GM04504 (cell line): ENCODE results near the gene PPP1R12C.
"Not testable (repeated sequence)": the region's sequence is repeated elsewhere in the genome, so short reads cannot be mapped to it uniquely, and the experiment has no call there.

Experiments used
- DNase-seq: peaks from one replicate; pipeline ENCODE4 v3.0.0-alpha.2; 2012; ENCODE audit warnings: low read depth

PPP1R12C gene

DNA sequence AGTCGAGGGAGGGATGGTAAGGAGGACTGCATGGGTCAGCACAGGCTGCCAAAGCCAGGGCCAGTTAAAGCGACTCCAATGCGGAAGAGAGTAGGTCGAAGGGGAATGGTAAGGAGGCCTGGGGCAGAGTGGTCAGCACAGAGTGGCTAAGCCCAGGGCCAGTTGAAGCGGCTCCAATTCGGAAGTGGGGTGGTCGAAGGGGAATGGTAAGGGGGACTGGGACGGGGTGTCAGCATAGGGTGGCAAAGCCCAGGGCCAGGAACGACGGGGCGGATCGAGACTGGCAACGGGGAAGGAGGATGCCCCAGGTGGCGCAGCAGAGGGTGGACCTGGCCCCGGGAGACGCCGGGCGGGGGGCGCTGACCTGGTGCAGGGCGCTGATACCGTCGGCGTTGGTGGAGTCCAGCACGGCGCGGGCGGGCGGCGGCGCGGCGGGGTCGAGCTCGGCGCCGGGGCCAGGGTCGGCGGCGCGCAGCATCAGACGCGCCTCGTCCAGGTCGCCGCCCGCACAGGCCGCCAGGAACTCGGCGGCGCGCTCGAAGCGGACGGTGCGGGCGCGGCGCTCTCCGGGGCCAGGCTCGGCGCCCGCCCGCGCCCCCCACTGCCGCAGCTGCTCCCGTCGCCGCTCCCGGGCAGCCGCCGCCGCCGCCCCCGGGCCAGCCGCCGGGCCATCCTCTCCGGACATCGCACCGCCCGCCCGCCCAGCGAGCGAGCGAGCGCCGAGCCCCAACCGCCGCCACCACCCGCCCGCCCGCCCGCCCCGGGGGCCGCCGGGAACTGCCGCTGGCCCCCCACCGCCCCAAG is at the start of gene PPP1R12C:
Gene PPP1R12C, minus strand, starts transcription at position 779 of the 804 bp plus-strand sequence. Its CDS starts 94 bp downstream, at position 685.
- no peak for DNase-seq

DNA sequence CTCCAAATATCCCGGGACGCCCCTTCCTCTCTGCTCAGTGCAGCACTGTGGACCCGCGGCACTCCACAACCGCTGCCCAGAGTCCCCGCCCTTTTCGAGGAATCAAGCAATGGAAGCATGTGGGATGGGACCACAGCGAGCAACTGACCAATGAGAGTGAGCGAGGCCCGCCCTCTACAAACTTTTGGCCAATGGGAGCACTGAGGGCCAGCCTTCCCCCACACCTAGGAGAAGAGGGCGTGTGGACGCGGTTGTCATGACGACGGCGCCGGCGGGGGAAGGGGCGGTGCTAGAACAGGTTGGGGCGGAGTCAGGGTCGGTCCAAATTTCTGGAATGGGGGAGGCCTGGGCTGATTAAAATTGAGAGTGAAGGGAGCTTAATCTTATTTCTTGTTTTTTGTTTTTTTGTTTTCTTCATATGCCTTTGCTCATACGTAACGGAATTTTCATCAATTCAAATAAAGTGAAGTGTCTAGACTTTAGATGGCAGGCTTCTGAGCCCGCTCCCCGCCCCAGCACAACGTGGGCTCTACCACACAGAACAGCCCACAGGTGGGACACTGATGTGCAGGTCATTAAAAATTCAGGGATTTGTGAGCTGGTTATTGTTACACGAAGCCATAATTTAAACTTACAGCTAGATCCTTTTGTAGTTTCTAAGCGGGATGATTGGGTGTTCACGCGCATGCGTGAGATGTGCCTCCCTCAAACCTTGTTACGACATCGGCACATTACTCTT is 49.3 kb upstream of the PPP1R12C start, which contains the start of gene DNAAF3:
Gene DNAAF3, minus strand, starts transcription at position 84 of the 739 bp plus-strand sequence. CDS start 200 bp downstream, outside the sequence.
- peak; percentile 97 for DNase-seq

DNA sequence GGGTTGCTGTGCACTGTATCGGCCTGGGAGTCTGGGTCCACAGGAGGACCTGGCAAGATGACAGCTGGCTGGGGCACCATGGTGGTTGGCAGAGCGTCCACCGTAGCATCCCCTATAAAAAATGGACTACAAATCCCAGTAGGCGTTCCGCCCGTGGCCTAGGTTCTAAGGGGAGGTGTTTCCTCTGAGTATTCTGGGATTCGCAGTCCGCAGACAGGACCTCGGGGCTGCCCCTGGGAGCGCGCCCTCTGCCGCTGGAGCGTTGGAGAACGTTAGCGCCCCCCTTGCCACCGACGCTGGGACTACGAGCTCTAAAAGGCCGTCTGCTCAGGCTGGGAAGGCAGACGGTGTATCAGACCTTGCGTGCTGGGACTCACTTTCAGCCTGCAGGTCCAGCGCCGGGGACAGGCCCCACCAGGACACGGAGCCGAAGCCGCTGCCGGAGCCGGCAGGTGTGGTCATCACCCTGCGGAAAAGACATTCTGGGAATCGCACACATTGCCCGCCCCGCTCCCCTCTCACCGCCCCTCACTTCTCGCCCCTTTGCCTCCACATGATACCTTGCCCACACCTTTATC is 48.6 kb upstream of the PPP1R12C start:
- peak; percentile 45 for DNase-seq

DNA sequence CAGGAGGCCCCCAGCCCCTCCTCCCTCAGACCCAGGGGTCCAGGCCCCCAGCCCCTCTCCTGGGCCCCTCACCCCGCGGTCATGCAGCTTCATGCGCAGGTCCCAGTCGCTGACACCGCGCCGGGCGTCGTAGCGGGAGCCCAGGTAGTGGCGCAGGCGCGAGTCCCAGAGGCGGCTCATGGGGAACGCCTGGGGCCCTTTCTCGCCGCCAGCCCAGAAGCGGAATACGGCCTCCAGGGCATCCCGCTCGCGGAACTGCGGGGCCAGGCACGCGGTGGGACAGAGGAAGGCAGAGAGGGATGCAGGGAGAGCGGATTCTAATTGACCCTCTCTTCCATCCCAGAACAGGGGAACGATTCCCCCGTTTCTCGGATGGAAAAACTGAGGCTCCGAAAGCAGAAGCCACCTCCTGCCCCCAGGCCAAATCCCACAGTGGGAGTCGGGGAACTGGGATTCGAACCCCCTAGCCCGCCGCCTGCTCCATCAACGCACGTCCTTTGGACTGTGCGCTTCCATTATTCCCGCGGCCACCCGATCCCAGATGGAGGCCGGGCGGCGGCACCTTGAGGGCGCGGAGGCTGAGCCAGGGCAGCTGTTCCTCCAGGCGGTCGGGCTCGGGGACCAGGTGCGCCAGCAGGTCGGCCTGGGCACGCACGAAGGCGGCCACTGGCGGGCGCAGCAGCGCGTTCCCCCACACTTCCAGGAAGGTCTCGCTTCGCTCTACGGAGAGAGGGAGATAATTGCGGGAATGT is 44.3 kb upstream of the PPP1R12C start:
- DNase-seq, result no peak

DNA sequence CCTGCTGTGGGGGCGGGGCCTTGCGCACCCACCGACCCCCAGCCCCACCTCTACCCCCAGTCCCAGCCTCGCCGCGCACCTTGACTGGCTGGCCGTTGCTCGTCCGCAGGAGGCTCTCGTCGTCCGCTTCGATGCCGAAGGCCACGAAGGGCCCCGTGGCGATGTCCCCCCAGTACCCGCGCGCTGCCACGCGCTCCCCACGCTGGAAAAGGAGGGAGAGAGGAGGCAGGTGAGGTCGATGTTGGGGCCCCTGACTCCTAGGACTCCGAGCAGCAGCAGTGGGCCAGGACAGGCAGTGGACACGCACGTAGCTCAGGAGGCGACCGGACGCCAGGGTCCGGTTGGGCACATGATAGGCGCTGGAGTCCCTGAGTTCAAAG is 43.5 kb upstream of the PPP1R12C start:
- no peak for DNase-seq

DNA sequence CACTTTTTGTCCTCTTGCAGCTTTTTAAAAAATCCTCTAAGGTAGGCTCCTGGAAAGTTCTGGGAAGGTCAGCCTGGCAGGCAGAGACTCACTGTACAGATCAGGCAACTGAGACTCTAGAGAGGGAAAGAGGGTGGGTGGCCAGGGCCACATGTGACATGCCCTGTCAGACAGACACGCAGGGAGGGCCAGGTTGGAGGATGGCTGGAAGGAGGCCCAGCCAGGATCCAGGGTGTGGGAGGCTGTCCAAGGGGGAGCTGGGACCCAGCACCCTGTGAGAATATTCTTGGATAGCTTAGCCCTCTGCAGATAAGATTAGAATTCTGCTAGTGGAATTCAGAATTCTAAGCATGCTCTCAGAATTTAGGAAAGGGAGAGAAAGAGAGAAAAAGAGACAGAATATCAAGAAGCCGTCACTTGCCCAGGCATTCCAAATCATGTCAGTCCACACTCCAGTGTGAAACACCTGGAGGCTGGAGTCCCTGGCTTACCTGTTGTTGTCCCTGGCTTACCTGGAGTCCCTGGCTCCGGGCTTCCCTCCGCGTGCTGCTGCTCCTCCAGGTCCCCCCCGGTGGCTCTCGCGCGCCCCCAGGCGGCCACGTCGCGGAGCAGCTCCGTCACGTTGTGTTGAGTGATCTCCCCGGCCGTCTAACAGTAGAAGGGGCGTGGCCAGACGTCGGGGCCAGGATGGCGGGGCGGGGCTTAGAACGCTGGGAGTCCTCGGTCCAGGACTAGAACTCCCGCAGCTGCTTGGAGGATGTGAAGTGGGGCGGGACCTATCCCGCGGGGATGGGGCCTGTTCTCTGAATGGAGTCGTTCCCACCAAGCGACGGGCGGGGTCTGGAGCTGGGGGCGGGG is 42.9 kb upstream of the PPP1R12C start:
- peak; percentile 53 for DNase-seq

DNA sequence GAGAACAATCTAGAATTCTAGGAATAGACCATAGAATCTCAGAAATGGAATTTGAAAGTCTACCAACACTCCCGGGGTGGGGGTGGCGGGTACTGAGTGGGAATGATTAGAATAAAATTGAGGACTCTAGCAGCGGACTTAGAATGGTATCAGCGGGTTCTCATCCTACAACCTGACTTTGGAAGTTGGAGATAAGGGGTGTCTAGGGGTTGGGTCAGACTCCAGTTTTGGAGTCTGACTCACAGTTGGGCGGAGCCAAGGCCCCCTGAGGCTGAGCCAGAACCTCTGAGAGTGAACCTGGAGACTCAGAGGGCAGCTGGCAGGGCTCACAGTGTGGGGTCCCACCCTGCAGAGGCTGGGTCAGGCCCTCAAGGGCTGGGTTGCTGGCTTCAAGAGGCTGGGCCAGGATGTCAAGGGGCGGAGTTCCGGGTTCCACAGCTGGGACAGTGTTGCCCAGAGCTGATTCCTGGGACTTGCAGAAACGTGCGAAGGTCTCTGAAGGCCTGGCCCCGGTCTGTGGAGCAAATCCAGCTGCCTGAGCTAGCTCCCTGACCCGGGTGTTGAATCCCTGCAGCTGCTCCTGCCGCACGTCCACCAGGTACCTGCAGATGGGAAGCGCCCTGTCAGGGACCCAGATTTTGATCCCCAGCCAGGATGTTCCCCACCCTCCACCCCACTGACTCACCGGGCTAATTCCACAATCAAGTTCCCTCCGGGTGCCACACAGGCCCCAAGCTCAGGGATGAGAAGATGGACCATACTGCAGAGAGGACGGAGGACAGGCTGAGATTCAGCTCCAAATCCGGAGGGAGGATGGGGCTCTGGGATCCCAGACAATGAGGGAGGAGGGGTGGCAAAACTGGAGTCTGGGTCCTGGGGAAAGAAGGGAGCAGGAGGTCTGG is 41.7 kb upstream of the PPP1R12C start:
- DNase-seq, result no peak

DNA sequence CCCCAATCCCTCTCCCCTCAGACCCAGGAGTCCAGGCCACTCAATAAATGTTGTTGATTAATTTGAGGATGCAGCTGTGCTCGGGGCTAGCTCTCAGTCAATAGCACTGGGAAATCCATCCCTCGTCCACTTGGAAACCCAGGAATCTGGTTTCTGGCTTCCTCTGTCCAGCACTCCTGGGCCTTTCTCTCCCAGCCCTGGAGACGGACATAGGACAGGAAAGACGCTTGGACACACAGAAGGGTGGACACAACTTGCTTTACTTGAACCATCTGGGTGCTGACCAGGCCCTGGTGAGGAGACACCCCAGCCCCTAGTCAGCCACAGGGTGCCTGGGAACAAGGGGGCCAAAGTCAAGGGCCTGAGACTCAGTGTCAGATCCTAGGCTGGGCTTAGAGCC is 41.0 kb upstream of the PPP1R12C start:
- no peak for DNase-seq

DNA sequence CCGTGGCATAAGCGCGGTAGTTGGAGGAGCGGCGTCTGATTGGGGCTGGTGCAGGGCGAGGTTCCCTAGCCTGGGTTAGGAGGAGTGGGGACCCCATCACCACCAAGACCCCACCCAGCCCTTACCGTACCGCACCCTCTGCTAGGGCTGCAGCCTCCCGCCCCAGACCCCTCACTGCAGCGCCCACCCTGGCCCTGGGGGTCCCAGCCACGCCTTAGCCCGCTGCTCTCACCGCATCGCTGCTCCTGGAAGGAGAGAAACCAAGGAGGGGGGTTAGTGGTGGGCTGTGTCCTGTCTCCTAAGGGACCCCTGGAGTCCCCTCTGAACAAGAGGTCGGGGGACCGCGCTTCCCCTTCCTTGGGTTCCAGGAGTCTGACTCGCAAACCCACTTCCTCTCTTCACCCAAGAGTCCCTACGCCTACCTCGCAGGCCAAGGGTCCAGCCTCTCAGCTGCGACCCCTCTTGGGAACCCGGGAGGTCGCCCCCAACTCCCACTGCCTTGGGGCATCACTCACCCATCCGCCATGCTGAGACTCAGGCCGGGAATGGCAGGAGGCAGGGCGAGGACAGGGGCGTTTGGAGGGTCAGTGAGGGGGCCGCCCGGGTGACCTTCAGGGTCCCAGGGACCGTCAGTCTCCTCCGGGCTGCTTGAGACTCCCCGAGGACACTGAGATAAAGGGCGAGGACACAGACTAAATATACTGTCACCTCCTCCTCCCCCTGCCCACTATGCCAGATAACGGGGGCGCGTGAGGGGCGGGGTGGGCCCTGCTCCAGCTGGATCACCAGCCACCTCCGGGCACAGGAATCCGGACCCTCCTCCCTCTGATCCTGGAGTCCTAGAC is 39.8 kb upstream of the PPP1R12C start, which contains the start of gene TNNI3:
Gene TNNI3, minus strand, starts transcription at position 669 of the 845 bp plus-strand sequence. Its CDS starts 143 bp downstream, at position 526.
- DNase-seq, result no peak

DNA sequence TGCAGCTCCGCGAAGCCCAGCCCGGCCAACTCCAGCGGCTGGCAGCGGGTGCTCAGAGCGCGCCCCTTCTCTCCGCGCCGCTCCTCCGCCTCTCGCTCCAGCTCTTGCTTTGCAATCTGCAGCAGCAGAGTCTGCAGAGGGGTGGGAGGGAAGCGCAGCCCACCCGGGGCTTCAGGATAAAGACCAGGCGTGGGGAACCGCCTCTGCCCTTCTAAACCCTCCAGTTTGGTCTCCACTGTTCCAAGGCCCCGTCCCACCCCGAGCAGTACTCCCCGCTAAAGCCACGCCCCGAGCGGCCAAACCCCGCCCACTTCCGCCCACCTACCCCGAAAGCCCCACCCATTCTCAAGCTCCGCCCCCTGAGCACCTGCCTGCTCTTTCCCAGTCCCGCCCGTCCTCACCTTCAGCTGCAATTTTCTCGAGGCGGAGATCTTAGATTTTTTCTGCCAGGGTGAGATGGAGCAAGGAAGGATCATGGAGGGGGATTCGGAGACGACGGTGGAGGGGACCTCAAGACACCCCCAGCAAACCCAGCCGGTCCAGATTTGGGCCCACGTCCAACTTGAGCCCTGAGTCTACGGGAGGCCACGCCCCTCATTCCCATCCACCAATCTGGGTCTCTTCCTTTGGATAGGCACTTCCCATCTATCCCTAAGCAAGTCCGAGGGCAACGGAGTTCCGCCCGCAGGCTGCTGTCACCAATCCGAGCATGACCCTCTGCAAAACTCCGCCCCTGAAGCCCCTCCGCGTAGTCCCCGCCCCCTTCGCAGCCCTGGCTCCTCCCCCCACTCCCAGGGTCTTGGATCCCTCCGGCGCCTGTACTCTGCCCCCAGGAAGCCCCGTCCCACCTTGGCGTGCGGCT is 39.0 kb upstream of the PPP1R12C start:
- peak; percentile 14 for DNase-seq

DNA sequence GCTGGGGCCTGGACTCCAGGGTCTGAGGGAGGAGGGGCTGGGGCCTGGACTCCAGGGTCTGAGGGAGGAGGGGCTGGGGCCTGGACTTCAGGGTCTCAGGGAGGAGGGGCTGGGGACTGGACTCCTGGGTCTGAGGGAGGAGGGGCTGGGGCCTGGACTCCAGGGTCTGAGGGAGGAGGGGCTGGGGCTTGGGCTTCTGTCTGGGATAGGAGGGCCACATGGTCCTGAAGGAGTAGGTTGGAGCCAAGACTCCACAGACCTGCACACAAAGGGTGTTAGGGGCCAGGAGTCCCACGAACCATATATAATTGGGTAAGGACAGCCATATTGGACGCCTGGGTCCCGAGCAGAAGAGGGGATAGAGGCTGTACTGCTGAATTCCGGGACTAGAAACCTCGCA is 38.3 kb upstream of the PPP1R12C start:
- DNase-seq, result not testable (repeated sequence)

DNA sequence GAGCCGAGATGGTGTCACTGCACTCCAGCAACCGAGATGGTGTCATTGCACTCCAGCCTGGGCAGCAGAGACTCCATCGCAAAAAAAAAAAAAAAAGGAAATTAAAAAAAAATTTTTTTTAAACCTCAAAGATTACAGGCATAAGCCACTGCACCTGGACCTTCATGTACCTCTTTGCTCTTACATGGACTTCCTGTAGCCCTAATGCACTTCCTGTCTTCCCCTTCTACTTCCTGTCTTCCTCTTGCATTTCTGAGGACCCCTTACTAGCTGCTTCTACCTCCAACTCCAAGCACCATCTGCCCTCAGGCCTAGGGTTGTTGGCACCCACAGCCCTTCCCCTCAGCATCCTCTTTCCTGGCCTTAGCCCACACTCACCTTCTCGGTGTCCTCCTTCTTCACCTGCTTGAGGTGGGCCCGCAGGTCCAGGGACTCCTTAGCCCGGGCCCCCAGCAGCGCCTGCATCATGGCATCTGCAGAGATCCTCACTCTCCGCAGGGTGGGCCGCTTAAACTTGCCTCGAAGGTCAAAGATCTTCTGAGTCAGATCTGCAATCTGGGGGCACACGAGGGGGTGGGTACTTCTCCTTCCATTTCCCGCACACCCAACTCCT is 36.3 kb upstream of the PPP1R12C start:
- no peak for DNase-seq

DNA sequence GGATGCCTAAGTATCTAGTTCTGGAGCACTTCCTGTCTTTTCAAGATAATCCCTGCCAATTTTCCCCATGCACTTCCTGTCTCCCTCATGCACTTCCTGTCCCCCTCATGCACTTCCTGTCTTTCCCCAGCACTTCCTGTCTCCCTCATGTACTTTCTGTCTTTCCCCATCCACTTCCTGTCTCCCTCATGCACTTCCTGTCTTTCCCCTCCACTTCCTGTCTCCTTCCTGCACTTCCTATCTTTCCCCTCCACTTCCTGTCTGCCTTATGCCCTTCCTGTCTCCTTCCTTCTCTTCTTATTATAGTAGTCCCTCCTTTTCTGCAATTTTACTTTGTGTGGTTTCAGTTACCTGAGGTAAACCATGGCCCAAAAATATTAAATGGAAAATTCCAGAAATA is 34.6 kb upstream of the PPP1R12C start:
- DNase-seq, result no peak

DNA sequence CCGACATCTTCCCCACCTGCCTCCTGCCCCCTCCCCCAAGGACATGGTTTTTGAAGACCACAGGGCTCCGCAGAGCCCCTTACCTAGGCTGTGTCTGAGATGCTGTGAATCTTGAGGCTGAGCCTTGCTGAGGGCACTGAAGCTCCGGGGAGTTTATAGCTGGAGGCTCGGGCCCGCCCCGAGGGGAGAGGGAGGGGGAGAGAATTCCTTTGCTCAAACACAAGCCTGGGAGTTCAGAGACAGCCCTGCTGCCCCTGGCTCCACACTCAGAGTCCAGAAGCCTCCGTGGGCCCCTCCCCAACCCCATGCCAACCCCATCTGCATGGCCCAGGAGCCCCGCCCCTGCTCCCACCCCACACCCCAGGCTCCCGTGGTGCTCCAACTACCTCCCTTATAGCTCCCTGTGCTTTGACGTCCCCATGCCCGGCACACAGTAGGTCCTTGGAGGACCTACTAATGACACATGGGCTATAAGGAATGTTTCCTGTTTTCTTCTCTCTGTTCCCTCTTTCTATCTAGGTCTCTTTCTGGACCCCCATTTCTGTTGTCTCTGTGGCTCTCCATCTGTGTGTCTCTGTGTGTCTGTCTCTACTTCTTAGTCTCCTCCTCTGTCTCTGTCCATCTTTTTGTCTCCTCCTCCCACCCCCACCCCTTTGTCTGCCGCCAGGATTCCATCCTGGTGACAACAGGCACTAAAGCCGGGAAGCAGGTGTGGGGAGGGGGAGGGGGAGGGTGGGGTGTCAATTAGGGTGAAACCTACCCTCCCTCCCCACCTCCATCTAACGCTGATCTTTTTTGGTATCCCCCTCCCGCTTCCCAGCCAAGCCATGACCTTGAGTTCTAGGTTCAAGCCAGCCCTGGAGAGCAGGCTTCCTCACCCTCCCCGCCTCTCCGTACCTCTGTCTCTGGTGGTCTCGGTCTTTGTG is 31.9 kb upstream of the PPP1R12C start, which contains the start of gene TNNT1:
Gene TNNT1, minus strand, starts transcription at position 129 of the 926 bp plus-strand sequence. CDS start 2,049 bp downstream, outside the sequence.
- no peak for DNase-seq

DNA sequence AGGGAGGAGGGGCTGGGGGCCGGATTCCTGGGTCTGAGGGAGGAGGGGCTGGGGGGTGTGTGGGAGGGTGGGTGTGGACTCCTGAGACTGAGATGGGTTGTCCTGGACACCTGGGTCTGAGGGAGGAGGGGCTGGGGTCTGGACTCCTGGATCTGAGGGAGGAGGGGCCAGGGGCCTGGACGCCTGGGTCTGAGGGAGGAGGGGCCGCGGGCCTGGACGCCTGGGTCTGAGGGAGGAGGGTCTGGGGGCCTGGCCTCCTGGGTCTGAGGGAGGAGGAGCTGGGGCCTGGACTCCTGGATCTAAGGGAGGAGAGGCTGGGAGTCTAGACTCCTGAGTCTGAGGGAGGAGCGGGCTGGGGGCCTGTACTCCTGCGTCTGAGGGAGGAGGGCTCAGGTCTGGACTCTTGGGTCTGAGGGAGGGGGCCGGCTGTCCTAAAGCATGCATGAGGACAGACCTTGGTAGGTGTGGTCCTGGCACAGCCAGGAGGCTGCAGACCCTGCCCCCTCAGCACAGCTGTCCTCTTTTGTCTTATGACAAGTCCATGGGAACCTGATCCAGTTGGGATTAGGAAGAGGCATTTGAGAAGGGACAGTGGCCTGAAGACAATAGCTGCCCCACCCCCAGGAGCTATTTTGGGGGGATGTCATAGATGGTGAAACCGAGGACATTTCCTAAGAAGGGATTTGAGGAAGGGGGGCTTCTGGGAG is 30.3 kb upstream of the PPP1R12C start:
- no peak for DNase-seq
